ENCODE measurements around the gene GBF1.
"Not testable (repeated sequence)": the region's sequence is repeated elsewhere in the genome, so short reads cannot be mapped to it uniquely, and the experiment has no call there.

Gene GBF1

GRCh38 chr10:102267748-102268147 is 22.4 kb downstream of the GBF1 start:
- no peak for DNase-seq (ENCODE audit: low spot score)

DNA sequence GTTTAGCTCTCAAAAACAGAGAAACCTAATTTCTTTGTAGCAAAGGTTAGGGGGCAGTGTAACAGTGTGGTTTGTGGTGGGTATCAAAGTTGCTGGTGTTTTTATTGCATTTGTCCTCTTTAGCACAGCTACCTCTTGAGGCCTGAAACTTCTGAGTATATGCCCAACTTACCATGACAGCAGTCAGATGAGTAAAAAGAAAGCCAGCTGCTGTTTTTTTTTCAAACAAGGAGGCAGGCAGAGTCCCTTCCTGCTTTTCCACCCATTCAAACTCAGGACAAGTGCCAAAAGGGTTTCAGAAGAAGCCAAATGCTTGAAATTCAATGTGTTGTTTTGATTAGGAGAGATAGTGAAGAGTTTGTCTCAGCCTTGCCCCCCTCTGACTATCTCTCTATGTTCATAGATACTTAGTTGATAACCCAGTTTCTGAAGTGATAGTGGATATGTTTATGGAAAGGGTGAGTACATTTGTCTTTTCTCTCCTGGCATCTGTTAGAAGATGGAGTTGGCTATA is 23.1 kb downstream of the GBF1 start:
- no peak for DNase-seq (ENCODE audit: low spot score)

DNA sequence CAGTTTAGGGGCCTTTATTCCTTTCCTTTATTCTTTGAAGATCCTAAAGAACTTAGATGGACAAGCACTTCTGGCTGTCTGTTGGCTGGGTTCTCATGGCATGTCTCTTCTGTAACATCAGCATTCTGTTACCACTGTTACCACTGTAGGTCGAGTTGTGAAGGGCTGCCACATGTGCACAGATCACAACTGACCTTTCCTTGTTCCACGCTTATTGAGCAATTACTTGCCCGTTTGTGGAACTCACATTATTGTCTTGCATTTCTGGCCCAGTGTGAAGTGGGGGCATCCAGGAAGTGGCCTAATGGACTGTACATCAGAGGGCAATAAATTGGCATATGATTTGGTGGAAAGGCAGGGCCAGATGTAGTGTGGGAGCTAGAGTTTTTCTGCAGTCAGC is 23.7 kb downstream of the GBF1 start:
- no peak for DNase-seq (ENCODE audit: low spot score)

GRCh38 chr10:102274062-102274461 is 28.7 kb downstream of the GBF1 start:
- DNase-seq (ENCODE audit: low spot score) = no peak

- DNase-seq (ENCODE audit: low spot score) = no peak
These were observed 30.0 kb downstream of the GBF1 start for GRCh38 chr10:102275343-102275742.

GRCh38 chr10:102279104-102279503 is 33.8 kb downstream of the GBF1 start:
- no peak for DNase-seq (ENCODE audit: low spot score)

GRCh38 chr10:102280397-102281101 is 35.2 kb downstream of the GBF1 start:
- peak; percentile 17 for DNase-seq (ENCODE audit: low spot score)

GRCh38 chr10:102281102-102281487 is 35.8 kb downstream of the GBF1 start:
- no peak for DNase-seq (ENCODE audit: low spot score)

DNA sequence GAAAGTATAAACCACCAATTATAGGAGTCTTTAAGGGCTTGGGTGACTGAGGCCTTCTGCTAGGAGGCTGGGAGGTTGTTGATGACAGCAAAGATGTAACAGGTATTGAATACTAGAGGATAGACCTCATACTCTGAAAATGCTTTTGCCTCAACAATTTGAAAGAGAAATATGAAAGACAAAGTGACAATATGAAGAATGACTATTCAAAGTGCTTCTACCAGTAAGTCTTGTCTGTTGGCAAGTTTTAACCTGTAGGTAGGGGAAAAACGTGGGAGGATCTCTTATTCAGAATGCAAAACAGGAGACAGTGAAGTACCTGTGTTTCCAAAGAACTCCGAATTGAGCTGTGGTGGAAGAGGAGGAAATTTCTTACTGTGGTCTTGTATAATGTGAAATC is 38.2 kb downstream of the GBF1 start:
- peak; percentile 16 for DNase-seq (ENCODE audit: low spot score)

DNA sequence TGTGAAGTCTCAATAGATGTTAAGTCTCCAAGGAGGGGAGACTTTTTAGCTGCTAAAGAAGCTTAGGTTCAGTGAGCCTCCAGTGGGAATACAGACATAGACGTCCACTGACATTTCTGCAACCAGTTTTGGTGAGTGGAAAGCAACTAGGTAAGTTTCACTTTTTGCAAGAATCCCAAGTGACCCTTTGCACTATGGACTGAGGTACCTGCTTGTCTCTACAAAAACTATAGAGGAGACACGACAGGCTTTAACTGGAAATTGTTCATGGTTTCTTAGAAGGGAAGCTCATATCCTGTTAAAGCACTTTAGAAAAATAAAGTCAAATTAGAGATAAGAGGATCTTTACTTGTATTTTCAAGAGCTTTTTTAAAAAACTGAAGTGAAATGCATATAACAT is 38.6 kb downstream of the GBF1 start:
- no peak for DNase-seq (ENCODE audit: low spot score)

- DNase-seq (ENCODE audit: low spot score) = no peak
These were observed 39.2 kb downstream of the GBF1 start for GRCh38 chr10:102284531-102284930.

- no peak for DNase-seq (ENCODE audit: low spot score)
These were observed 39.8 kb downstream of the GBF1 start for GRCh38 chr10:102285133-102285532.

DNA sequence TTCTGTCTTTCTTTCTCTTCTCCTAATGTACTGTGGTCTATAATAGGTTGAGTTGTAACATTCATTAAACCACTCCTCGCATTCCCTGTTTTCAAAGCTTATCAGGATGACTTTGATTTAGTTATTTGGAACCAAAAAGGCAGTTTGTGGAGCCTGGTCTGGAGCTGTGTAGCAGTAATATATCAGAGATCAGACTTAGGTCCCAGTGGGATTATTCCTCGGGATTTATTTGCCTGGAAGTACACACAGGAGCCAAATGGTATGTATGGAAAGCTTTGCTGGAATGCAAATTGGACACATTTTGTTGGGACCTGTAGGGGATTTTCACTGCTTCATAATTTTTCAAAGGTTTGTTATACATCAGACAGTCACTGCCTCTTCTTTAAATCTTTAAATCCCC is 40.9 kb downstream of the GBF1 start:
- no peak for DNase-seq (ENCODE audit: low spot score)

DNA sequence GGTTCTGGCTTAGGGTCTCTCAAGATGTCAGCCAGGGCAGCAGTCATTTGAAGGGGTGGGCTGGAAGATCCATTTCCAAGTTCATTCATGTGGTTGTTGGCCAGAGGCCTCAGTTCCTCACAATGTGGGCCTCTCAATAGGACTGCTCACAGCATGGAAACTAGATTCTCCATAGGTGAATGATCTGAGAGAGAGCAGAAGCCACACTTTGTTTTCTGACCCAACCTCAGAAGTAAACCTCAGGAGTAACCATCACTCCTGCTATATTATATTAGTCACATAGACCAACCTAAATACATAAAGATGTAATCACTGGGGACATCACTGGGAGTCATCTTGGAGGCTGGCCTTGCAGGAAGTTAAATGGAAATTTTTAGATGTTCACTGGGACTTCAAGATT is 42.2 kb downstream of the GBF1 start:
- no peak for DNase-seq (ENCODE audit: low spot score)

DNA sequence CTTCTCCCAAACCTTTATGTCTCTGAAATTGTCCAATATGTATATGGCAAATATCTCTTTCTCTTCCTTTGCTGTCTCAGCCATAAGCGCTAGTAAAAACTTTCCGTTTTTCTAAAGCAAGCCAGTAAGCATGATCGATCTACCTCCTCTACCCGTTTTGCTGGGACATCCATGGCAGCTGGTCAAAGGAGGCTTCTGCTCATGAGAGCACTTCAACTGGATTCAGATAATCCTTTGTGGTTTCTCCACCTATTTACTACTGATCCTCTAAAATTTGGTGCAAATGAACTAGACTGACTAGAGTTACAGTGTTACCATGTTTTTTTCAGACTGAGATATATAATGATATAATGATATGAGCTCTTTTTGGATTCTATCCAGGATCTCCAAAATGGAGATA is 42.7 kb downstream of the GBF1 start:
- DNase-seq (ENCODE audit: low spot score) = no peak

DNA sequence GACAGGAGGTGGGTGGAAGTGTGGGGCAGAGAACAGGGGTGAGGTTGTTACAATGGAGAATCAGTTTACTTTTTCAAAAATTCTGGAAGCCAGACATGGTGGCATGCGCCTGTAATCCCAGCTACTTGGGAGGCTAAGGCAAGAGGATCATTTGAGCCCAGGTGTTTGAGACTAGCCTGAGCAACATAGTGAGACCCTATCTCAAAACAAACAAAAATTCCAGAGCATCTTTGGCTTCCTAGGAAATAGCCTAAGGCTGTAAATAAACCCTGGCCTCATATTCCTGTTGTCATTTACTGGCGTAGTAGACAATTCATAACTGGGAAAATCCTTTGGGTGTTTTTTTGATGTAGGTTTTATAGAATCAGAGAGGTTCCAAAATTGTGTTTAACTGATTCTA is 44.0 kb downstream of the GBF1 start:
- no peak for DNase-seq (ENCODE audit: low spot score)

DNA sequence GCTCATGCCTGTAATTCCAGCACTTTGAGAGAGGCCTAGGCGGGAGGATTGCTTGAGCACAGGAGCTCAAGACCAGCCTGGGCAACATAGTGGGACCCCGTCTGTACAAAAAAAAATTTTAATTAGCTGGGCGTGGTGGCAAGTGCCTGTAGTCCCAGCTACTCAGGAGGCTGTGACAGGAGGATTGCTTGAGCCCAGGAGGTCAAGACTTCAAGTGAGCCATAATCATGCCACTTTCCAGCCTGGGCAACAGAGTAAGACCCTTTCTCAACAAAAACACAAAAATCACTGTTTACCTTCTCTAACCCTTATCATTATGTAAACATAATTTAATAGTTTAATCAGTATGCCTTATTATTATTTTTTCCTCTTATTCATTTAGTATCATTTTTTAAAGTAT is 44.5 kb downstream of the GBF1 start:
- DNase-seq (ENCODE audit: low spot score) = no peak

DNA sequence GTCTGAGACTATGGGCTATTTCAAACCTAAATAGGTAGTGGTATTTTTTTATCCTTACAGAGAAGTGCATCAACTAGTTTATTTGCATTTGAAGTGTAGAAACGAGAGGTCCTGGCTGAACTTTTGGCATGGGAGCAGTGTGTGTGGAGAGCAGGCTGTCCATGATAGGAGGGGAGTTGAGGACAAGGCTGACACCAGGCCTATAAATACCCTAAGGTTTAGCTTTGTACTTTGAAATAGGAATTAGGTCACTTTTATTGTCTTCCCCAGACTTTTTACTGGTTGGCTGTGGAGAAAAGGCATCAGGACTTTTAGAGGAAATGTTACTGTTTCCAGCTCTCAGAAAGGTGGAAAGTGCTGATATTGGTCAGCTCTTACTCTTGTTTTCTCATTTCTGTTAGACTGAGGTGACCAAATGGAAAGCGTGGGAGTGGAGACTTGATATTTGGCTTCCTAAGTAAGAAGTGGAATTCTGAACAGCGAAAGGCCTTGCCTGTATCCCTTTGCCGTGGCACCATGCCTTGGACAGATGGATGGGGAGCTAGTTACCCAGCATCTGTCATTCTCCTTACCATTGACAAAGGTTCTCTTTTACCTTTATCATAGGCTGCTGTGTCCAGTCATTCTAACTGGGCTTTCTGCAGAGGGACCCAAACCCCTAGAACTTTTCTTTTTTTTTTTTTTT is 46.0 kb downstream of the GBF1 start:
- no peak for DNase-seq (ENCODE audit: low spot score)

GRCh38 chr10:102297101-102297500 is 51.8 kb downstream of the GBF1 start:
- no peak for DNase-seq (ENCODE audit: low spot score)

- no peak for DNase-seq (ENCODE audit: low spot score)
These were observed 53.6 kb downstream of the GBF1 start for GRCh38 chr10:102298899-102299298.

GRCh38 chr10:102299873-102300272 is 54.5 kb downstream of the GBF1 start:
- no peak for DNase-seq (ENCODE audit: low spot score)

- DNase-seq (ENCODE audit: low spot score) = no peak
These were observed 55.0 kb downstream of the GBF1 start for GRCh38 chr10:102300278-102300843.

- DNase-seq (ENCODE audit: low spot score) = not testable (repeated sequence)
These were observed 55.6 kb downstream of the GBF1 start for GRCh38 chr10:102300912-102301311.

Data from putamen (tissue), 1 donor.